ENCODE results near the gene ALAS1.

ALAS1 gene

DNA sequence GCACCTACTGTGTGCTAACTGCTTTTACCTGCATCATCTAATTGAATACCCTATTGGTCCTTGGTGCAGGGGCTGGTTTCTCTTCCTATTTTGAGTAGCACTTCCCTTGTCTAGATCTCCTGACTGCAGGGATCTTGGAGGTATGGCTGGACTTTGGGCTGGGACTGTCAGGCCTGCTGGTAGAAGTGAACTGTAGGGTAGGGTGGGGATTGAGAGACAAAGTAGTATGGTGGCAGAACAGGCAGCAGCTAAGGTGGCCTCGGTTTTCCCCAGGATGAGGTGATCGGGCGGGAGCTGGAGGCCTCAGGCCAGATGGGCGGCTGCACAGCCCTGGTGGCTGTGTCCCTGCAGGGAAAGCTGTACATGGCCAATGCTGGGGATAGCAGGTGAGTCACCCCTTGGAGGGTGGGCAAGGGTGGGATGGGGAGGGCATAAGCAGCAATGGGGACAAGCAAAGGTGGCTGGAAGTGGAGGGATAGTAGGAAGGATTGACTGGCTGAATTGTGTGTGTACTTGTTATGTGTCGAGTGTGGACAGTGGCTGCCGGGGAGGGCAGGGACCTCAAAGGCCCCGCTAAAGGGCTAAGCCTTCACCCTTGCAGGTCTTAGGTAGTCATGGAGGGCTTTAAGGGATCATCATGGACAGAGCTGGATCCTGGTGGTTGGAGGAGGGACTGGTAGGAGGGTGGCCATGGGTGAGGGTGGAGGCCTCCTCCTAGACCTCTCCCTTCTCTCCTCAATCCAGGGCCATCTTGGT is 49.6 kb downstream of the ALAS1 start:
- Histone ChIP-seq H3K36me3 (replicated peaks; ENCODE audit: low read depth, low read length) (peaks cover 18% of the 10 kb centered on the region), H3K27me3 (ENCODE audit: low read depth, low read length) (no peaks in the 10 kb centered on the region), H3K79me2 (ENCODE audit: low read length) (peaks cover 3% of the 10 kb centered on the region; the same call in 1 of the 2 replicates), H3K9ac (ENCODE audit: low read length) (no peak overlapping the region), H3K4me3 (ENCODE audit: low read length) (no peak overlapping the region), H3K9me3 (ENCODE audit: insufficient read depth, low read length) (0 out of 2 replicates have a peak, but pooled peaks cover 4% of the 10 kb centered on the region), H3K27ac (ENCODE audit: low read length) (no peak overlapping the region), H2AFZ (ENCODE audit: low read depth, low read length) (no peak overlapping the region), H3K4me2 (ENCODE audit: low read length) (peak overlapping the region; percentile 1; the same call in 1 of the 2 replicates), H3K4me1 (ENCODE audit: low read length) (peaks cover 44% of the 10 kb centered on the region), H4K20me1 (ENCODE audit: insufficient read depth, low read length) (0 out of 2 replicates have a peak, but pooled peaks cover 9% of the 10 kb centered on the region)
- TF ChIP-seq EZH2phosphoT487 (IDR thresholded peaks at IDR 0.05; ENCODE audit: low read depth) = no peak
- TF ChIP-seq, protein P1, sequence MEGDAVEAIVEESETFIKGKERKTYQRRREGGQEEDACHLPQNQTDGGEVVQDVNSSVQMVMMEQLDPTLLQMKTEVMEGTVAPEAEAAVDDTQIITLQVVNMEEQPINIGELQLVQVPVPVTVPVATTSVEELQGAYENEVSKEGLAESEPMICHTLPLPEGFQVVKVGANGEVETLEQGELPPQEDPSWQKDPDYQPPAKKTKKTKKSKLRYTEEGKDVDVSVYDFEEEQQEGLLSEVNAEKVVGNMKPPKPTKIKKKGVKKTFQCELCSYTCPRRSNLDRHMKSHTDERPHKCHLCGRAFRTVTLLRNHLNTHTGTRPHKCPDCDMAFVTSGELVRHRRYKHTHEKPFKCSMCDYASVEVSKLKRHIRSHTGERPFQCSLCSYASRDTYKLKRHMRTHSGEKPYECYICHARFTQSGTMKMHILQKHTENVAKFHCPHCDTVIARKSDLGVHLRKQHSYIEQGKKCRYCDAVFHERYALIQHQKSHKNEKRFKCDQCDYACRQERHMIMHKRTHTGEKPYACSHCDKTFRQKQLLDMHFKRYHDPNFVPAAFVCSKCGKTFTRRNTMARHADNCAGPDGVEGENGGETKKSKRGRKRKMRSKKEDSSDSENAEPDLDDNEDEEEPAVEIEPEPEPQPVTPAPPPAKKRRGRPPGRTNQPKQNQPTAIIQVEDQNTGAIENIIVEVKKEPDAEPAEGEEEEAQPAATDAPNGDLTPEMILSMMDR (IDR thresholded peaks at IDR 0.05; ENCODE audit: low read depth, low read length) = no peak

DNA sequence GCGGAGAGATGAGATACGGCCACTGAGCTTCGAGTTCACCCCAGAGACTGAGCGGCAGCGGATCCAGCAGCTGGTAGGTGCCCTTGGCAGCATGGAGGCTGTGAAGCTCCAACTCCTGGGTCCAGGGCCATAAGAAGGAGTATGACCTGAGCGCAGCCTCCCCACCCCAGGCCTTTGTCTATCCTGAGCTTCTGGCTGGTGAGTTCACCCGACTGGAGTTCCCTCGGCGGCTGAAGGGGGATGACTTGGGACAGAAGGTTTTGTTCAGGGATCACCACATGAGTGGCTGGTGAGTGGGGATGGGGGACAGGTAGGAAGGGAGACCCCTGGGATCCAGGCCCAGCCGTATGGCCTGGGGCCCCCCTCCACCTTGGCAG is 50.2 kb downstream of the ALAS1 start:
- peaks cover 19% of the 10 kb centered on the region for H3K36me3 ChIP-seq (replicated peaks; ENCODE audit: low read depth, low read length)
- 0 out of 2 replicates have a peak, but pooled peaks cover 4% of the 10 kb centered on the region for H3K9me3 ChIP-seq (ENCODE audit: insufficient read depth, low read length)
- H3K4me1 ChIP-seq (ENCODE audit: low read length) = peaks cover 50% of the 10 kb centered on the region
- H3K9ac ChIP-seq (ENCODE audit: low read length) = no peak overlapping the region
- TF ChIP-seq EZH2phosphoT487 (IDR thresholded peaks at IDR 0.05; ENCODE audit: low read depth) = no peak
- TF ChIP-seq, protein P1 (IDR thresholded peaks at IDR 0.05; ENCODE audit: low read depth, low read length) = no peak
- H3K27ac ChIP-seq (ENCODE audit: low read length) = no peak overlapping the region
- H4K20me1 ChIP-seq (ENCODE audit: insufficient read depth, low read length) = 0 out of 2 replicates have a peak, but pooled peaks cover 9% of the 10 kb centered on the region
- H3K4me2 ChIP-seq (ENCODE audit: low read length) = no peak overlapping the region
- H3K79me2 ChIP-seq (ENCODE audit: low read length) = peaks cover 8% of the 10 kb centered on the region; the same call in 1 of the 2 replicates
- H3K27me3 ChIP-seq (ENCODE audit: low read depth, low read length) = no peaks in the 10 kb centered on the region
- H3K4me3 ChIP-seq (ENCODE audit: low read length) = no peak overlapping the region
- H2AFZ ChIP-seq (ENCODE audit: low read depth, low read length) = no peak overlapping the region

DNA sequence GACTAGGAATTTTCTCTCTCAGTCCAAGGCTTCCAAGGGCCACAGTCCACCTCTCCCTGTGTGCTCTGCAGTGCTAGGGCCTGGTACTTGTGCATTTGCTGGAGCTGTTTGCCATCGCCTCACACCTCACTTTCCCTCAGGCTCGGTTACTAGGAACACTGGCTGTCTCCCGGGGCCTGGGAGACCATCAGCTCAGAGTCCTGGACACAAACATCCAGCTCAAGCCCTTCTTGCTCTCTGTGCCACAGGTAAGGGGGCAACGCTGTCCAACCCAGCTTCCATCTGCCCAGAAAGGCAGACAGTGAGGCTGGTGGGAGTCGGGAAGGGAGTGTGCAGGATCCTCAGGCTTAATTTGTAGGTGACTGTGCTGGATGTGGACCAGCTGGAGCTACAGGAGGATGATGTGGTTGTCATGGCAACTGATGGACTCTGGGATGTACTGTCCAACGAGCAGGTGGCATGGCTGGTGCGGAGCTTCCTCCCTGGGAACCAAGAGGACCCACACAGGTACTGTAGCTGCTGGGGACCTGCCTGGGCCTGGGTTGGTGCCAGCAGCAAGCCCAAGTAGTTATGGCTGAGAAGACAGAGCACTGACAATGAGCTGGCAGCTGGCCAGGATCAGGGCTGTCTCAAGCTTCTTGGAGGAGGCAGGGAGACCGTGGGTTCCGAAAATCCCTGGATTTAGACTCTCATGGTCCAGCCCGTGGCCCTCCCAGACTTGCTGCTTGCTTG is 51.0 kb downstream of the ALAS1 start:
- Histone ChIP-seq H2AFZ (ENCODE audit: low read depth, low read length) (no peak overlapping the region), H3K4me1 (ENCODE audit: low read length) (peaks cover 52% of the 10 kb centered on the region)

More for the DNA sequence above, 51.0 kb downstream of the ALAS1 start:
- peaks cover 25% of the 10 kb centered on the region for H3K36me3 ChIP-seq (replicated peaks; ENCODE audit: low read depth, low read length)
- H3K27me3 ChIP-seq (ENCODE audit: low read depth, low read length) = no peaks in the 10 kb centered on the region
- H3K9me3 ChIP-seq (ENCODE audit: insufficient read depth, low read length) = no peaks in the 10 kb centered on the region
- no peak overlapping the region for H3K9ac ChIP-seq (ENCODE audit: low read length)
- no peak overlapping the region for H3K4me2 ChIP-seq (ENCODE audit: low read length)
- TF ChIP-seq EZH2phosphoT487 (IDR thresholded peaks at IDR 0.05; ENCODE audit: low read depth) = no peak
- TF ChIP-seq, protein P1 (IDR thresholded peaks at IDR 0.05; ENCODE audit: low read depth, low read length) = no peak
- H3K79me2 ChIP-seq (ENCODE audit: low read length) = peaks cover 10% of the 10 kb centered on the region; the same call in 1 of the 2 replicates
- no peak overlapping the region for H3K4me3 ChIP-seq (ENCODE audit: low read length)
- peaks cover 15% of the 10 kb centered on the region for H4K20me1 ChIP-seq (ENCODE audit: insufficient read depth, low read length)
- no peak overlapping the region for H3K27ac ChIP-seq (ENCODE audit: low read length)
